GM20000 (cell line): ENCODE results near the gene UBE2M.

Source experiments
- DNase-seq: peaks from one replicate; pipeline ENCODE4 v3.0.0; 2012; ENCODE audit warnings: low spot score
- CTCF ChIP-seq: IDR thresholded peaks from 2 replicates; pipeline ENCODE4 v1.5.1; 2012; ENCODE audit warnings: mild to moderate bottlenecking, control low read depth; ENCODE audit errors: extremely low read depth, missing control alignments

Gene UBE2M

GRCh38 chr19:58519087-58519354 is 39.4 kb downstream of the UBE2M start:
- peak; percentile 46 for TF ChIP-seq CTCF
- peak; percentile 67 for DNase-seq

- no peak for DNase-seq
These were observed 39.9 kb downstream of the UBE2M start for GRCh38 chr19:58518256-58519086.

GRCh38 chr19:58516964-58517833 is 41.2 kb downstream of the UBE2M start:
- no peak for DNase-seq
- TF ChIP-seq CTCF = no peak

More at GRCh38 chr19:58518256-58519086, 39.9 kb downstream of the UBE2M start:
- no peak for TF ChIP-seq CTCF

- no peak for DNase-seq
- no peak for TF ChIP-seq CTCF
These were observed 42.1 kb downstream of the UBE2M start for GRCh38 chr19:58516246-58516836.

- no peak for DNase-seq
- no peak for TF ChIP-seq CTCF
These were observed 43.2 kb downstream of the UBE2M start for GRCh38 chr19:58515259-58515658.

- no peak for TF ChIP-seq CTCF
- DNase-seq = no peak
These were observed 43.8 kb downstream of the UBE2M start for GRCh38 chr19:58514564-58515022.
